Renal cortical epithelial cell (primary cell): ENCODE measurements around the gene ITGB5. TPM values are rescaled to one million over a fixed set of nuclear protein-coding genes. Genes with fewer than 3 reads are reported as not detected.
"Not testable (repeated sequence)": the region's sequence is repeated elsewhere in the genome, so short reads cannot be mapped to it uniquely, and the experiment has no call there.

ENCODE experiments used
- DNase-seq: peaks from one replicate; pipeline ENCODE4 v3.0.0-alpha.2; 2011; ENCODE audit warnings: low read depth
- total RNA-seq: library from RNA; depleted of rRNA; stranded (reverse); fragments of >200 nt; gene quantifications from 2 replicates; pipeline ENCODE4 v1.2.3, GENCODE V29; 2014

Gene ITGB5
- total RNA-seq, 1 donor from 2014 or later, result 304 TPM

DNA sequence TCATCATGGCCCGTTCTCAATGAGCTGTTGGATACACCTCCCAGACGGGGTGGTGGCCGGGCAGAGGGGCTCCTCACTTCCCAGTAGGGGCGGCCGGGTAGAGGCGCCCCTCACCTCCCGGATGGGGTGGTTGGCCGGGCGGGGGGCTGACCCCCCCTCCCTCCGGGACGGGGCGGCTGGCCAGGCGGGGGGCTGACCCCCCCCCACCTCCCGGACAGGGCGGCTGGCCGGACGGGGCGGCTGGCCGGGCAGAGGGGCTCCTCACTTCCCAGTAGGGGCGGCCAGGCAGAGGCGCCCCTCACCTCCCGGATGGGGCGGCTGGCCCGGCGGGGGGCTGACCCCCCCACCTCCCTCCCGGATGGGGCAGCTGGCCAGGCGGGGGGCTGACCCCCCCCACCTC is 137.3 kb downstream of the ITGB5 start:
- DNase-seq, result not testable (repeated sequence)

GRCh38 chr3:124748560-124749198 is 138.5 kb downstream of the ITGB5 start:
- DNase-seq, result no peak

- no peak for DNase-seq
These were observed 139.8 kb downstream of the ITGB5 start for GRCh38 chr3:124747111-124747981.

- no peak for DNase-seq
These were observed 141.4 kb downstream of the ITGB5 start for GRCh38 chr3:124745756-124746155.

DNA sequence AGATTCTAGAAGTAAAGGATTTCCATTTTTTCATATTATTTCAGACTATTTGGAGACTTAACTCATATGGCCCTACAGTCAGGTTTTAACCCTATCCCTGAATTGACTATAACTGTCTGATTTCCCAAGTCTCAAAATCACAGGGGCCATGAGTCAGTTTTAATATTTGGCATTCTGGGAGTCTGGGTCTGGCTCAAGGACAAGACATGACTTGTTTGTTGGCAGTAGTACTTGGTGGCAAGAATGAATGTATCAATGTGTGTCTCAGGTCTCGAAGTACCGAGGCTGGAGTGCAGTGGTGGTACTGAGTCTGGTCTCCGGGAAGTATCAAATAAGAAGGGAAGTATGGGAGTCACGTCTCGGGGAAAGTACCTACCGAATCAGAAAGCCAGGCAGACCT is 146.1 kb downstream of the ITGB5 start:
- DNase-seq, result no peak

GRCh38 chr3:124731760-124732159 is 155.4 kb downstream of the ITGB5 start:
- no peak for DNase-seq

DNA sequence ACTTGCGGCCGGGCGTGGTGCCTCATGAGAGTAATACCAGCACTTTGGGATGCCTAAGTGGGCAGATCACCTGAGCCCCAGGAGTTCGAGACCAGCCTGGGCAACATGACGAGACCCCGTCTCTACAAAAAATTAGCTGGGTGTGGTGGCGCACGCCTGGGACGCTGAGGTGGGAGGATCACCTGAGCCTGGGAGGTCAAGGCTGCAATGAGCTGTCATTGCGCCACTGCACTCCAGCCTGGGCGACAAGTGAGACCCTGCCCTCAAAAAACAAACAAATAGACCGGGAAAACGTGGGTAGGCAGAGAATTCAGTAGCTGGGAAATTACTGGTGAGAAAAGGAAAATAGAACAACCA is 156.2 kb downstream of the ITGB5 start:
- no peak for DNase-seq

- peak; percentile 72 for DNase-seq
These were observed 156.8 kb downstream of the ITGB5 start, which contains the start of gene UMPS for GRCh38 chr3:124730129-124730940. TSS of gene UMPS (plus strand) at chr3:124730452. CDS start at chr3:124730472, 20 bp downstream.

- DNase-seq, result no peak
These were observed 164.6 kb downstream of the ITGB5 start for GRCh38 chr3:124722589-124722988.

DNA sequence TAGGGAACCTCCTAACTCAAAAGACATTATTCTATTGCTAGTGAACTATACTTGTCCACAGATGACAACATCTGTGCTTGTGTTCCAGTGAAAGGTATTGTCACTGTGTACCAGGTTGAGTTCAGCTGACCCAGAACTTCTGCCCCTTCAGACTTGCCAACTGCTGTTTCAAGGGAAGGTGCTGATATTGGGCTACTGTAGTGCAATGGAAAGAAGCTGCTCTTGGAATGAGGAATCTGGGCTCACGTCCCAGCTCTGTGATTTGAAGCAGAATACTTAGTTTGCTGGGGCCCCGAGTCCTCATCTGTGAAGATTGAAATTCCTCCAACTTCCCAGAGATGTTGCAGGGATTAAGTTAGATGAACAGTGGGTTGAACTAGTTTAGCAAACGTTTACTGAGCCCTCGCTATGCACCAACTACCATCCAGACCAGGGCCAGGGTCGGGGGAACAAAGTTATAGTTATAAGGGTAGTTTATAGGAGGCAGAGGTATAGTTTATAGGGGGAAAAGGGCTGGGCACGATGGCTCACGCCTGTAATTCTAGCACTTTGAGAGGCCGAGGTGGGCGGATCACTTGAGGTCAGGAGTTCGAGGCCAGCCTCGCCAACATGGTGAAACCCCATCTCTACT is 172.8 kb downstream of the ITGB5 start:
- no peak for DNase-seq

Other genes starting within 250 kb of the ITGB5 start
- gene UMPS, start 156.9 kb downstream of the ITGB5 start, total RNA-seq, result 28.3 and 39.3 TPM in 2 replicates
- gene MUC13, start 47.4 kb upstream of the ITGB5 start, total RNA-seq, result not detected in 2 replicates
- gene HEG1, start 168.6 kb upstream of the ITGB5 start, total RNA-seq, result 18.1 and 97.1 TPM in 2 replicates